Measurements from ENCODE around the gene ABCC5.
"Not testable (repeated sequence)": the region's sequence is repeated elsewhere in the genome, so short reads cannot be mapped to it uniquely, and the experiment has no call there.

ABCC5 gene

DNA sequence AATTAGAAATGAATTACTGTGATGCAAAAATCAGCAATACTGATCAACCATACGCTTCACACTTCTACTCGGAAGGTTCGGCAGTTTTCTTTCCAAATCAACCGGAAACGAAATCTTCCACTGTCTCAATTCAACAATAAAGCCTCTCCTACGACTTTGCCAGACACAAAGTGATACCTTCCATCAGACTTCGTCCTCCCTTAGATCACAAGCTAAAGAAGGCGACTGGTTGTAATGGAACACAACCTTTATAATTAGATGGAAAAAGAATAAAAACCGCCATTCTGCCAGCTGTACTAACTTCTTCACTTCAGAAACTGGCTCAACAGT lies 133.6 kb downstream of the ABCC5 start:
- DNase-seq = no peak

DNA sequence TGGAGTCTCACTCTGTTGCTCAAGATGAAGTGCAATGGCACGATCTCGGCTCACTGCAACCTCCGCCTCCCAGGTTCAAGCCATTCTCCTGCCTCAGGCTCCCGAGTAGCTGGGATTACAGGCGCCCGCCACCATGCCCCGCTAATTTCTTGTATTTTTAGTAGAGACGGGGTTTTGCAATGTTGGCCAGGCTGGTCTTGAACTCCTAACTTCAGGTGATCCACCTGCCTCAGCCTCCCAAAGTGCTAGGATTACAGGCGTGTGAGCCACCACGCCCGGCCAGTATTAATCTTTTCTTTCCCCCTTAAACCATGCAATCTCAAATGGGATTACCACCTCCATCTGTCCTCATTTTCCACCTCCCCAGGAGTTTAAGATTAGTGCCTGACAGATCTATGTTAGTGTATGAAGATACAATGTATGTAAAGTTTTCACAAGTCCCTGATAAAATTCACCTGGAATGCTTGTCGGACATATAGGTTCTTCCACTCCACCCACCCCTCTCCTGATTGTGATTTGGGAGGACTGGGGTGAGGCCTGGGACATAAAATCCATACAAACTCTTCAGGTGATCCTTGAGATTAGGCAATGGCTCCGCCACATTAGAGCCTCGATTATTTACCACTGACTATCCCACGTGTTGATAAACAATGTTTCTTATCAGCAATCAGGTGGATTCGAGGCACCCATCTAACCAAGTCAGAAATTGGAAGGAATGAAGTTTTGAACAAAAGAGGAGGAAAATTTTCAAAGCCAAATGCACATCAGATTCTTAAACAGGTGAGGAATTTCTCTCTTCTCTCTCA lies 134.2 kb downstream of the ABCC5 start:
- DNase-seq = no peak

DNA sequence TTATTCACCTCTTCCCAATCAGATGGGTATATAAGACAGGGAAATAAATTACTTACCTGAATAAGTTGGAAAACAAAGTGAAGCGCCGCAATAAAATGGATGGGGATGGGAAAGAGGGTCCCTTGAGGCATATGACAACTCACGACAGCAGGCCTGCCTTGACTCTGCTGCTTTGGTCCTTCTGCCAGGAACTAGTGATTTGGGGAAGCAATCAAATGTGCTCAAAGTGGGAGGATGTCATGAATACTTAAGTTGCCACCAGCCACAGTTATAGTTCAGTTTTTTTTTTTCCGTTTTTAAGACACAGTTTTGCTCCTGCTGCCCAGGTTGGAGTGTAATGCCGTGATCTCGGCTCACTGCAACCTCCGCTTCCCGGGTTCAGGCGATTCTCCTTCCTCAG lies 137.6 kb downstream of the ABCC5 start:
- DNase-seq = no peak

DNA sequence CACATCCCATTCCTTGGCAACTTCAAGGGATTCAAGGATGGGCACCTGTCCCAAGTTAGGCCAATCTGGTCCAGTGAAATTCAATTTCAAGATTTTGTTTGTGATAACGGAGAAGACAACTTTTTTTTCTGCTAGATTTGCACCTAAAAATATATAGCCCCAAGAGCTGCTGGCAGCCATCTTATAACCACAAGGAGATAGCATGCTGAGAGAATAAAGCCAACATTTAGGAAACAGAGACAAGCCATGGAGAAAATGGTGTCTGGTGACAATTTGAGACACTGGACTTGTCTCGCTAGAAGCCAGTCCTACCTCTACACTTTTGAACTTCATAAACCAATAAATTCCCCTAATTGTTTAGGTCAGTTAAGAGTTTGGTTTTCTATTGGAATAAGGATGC lies 138.4 kb downstream of the ABCC5 start:
- no peak for DNase-seq

DNA sequence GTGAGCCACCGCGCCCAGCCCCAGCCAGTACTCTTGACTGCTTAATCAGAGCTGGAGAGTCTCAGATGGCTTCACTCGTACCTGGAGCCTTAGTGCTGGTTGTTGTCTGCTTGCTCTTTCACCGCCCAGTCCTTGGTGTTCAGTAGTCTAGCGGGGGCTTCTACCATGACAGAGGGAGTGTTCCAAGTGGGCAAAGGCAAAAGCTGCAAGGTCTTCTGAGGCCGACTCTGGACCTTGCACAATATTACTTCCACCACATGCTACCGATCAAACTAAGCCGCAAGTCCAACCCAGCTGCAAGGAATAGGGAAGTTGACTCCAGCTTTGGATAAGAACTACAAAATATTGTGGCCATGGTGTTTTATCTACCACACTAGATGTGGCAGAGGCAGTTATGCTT lies 139.6 kb downstream of the ABCC5 start:
- DNase-seq = no peak

DNA sequence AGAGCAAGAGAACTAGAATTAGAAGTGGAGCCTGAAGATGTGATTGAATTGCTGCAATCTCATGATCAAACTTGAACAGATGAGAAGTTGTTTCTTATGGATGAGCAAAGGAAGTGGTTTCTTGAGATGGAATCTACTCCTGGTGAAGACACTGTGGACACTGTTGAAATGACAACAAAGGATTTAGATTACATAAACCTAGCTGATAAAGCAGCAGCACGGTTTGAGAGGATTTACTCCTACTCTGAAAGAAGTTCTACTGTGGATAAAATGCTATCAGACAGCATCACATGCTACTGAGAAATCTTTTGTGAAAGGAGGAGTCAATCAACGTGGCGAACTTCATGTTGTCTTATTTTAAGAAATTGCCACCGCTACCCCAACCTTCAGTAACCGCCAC lies 140.5 kb downstream of the ABCC5 start:
- DNase-seq = not testable (repeated sequence)

DNA sequence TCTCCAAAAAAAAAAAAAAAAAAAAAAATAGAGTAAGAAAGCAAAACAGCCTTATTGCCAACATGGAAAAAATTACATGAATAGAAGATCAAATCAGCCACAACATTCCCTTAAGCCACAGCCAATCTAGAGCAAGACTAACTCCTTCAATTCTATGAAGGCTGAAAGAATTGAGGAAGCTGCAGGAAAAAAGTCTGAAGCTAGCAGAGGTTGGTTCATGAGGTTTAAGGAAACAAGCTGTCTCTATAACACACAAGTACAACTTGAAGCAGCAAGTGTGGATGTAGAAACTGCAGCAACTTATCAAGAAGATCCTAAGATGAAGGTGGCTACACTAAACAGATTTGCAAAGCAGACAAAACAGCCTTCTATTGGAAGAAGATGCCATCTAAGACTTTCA lies 142.3 kb downstream of the ABCC5 start:
- no peak for DNase-seq

DNA sequence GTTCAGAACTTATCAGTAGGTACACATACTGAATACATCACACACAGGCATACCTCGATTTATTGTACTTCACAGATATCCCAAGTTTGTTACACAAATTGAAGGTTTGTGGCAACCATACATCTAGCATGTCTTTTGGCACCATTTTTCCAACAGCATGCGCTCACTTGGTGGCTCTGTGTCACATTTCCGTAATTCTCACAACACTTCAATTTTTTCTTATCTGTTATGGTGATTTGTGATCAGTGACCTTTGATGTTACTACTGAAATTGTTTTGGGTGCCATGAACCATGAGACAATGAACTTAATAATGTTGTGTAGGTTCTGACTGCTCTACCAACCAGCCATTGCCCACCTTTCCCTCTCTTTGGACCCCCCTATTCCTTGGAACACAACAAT lies 143.8 kb downstream of the ABCC5 start:
- DNase-seq = no peak

DNA sequence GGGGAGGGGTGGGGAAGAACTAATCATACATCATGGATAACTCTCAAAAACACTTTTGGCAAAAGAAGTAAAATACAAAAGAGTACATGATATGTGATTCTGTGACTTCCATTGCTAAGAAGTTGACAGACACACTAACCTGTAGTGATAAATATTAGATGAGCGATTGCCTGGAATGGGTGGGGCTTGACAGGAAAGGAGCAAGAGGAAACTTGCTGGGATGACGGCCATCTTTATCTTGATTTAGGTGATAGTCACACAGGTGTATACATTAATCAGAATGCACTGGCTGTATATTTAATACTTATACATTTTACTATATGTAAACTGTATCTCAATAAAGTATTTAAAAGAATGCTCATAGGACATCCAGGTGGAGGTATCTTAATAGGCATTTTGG lies 146.1 kb downstream of the ABCC5 start:
- DNase-seq = no peak

DNA sequence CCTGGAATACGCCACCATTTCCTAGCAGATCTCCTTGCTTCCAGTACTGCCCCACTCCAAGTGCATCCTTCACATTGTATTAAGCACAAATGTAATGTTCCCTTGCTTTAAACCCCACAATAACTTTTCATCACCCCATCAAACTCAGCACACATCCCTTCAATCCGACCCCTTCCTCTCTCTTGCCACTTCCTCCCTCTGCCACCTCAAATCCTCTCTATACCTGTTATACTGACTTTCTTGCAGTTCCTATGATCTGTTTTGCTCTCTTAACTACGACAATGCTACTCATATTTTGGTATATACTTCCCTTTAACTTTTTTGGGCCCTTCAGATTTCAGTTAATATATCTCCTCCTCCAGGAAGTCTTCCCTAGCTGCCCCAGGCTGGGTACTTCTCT lies 147.1 kb downstream of the ABCC5 start:
- DNase-seq = no peak
